ENCODE data around the gene GNG12.

The GNG12 gene

DNA sequence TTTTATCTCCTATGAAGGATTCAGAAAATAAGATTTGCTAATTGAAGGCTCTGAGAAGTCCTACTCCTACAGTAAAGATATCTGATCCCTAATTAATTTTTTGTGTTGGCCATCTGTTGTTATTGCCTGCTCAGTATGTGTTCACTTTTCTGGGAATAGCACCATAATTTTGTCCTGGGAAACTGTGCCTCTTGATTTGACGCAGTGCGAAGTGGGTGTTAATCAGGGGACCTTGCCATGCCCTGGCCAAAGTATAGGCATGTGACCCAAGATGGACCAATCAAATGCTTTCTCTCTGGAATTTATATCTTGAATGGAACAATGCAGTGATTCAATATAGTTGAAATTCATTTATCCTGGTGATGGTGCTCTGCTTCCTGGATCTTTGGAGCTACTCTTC, 30.4 kb upstream of the GNG12 start:
- no peak for DNase-seq (ENCODE audit: low spot score)
- in situ Hi-C loops (cut with MboI; ENCODE audit: low pct_unique_long_range_greater_than_20kb, low sequenced_read_pairs, unreplicated experiment) = no loop called here
- TF ChIP-seq, protein P1, sequence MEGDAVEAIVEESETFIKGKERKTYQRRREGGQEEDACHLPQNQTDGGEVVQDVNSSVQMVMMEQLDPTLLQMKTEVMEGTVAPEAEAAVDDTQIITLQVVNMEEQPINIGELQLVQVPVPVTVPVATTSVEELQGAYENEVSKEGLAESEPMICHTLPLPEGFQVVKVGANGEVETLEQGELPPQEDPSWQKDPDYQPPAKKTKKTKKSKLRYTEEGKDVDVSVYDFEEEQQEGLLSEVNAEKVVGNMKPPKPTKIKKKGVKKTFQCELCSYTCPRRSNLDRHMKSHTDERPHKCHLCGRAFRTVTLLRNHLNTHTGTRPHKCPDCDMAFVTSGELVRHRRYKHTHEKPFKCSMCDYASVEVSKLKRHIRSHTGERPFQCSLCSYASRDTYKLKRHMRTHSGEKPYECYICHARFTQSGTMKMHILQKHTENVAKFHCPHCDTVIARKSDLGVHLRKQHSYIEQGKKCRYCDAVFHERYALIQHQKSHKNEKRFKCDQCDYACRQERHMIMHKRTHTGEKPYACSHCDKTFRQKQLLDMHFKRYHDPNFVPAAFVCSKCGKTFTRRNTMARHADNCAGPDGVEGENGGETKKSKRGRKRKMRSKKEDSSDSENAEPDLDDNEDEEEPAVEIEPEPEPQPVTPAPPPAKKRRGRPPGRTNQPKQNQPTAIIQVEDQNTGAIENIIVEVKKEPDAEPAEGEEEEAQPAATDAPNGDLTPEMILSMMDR (IDR thresholded peaks at IDR 0.05; ENCODE audit: extremely low read depth, insufficient read depth, missing control alignments) = no peak

GRCh38 chr1:67862685-67863084, 29.4 kb upstream of the GNG12 start:
- DNase-seq (ENCODE audit: low spot score) = no peak
- TF ChIP-seq, protein P1 (IDR thresholded peaks at IDR 0.05; ENCODE audit: extremely low read depth, insufficient read depth, missing control alignments) = no peak
- in situ Hi-C loops (cut with MboI; ENCODE audit: low pct_unique_long_range_greater_than_20kb, low sequenced_read_pairs, unreplicated experiment) = no loop called here

- DNase-seq (ENCODE audit: low spot score) = no peak
- in situ Hi-C loops (cut with MboI; ENCODE audit: low pct_unique_long_range_greater_than_20kb, low sequenced_read_pairs, unreplicated experiment) = no loop called here
- TF ChIP-seq, protein P1 (IDR thresholded peaks at IDR 0.05; ENCODE audit: extremely low read depth, insufficient read depth, missing control alignments) = no peak
Observed at GRCh38 chr1:67861856-67862516, 28.7 kb upstream of the GNG12 start.

DNA sequence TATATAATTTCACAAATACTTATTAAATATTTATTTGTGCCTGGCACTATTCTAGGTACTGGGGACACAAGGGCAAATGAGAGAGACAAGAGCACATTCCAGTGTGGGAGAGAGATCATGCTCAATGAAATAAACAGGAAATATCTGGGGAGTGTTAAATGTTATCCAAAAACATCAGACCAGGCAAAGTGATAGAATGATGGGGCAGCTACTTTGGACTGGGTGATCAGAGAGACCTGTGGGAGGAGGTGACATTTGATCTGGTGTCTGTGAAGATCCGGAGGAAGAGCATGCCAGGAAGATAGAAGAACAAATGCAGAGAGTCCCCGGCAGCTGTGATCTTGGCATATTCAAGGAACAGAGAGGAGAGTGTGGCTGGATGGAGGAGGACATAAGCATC, 27.5 kb upstream of the GNG12 start:
- in situ Hi-C loops (cut with MboI; ENCODE audit: low pct_unique_long_range_greater_than_20kb, low sequenced_read_pairs, unreplicated experiment) = no loop called here
- TF ChIP-seq, protein P1 (IDR thresholded peaks at IDR 0.05; ENCODE audit: extremely low read depth, insufficient read depth, missing control alignments) = no peak
- no peak for DNase-seq (ENCODE audit: low spot score)

- DNase-seq (ENCODE audit: low spot score) = no peak
- TF ChIP-seq, protein P1 (IDR thresholded peaks at IDR 0.05; ENCODE audit: extremely low read depth, insufficient read depth, missing control alignments) = no peak
- in situ Hi-C loops (cut with MboI; ENCODE audit: low pct_unique_long_range_greater_than_20kb, low sequenced_read_pairs, unreplicated experiment) = no loop called here
Observed at GRCh38 chr1:67856921-67857320, 23.7 kb upstream of the GNG12 start.

- in situ Hi-C loops (cut with MboI; ENCODE audit: low pct_unique_long_range_greater_than_20kb, low sequenced_read_pairs, unreplicated experiment) = no loop called here
- no peak for DNase-seq (ENCODE audit: low spot score)
- TF ChIP-seq, protein P1 (IDR thresholded peaks at IDR 0.05; ENCODE audit: extremely low read depth, insufficient read depth, missing control alignments) = no peak
Observed at GRCh38 chr1:67855961-67856360, 22.7 kb upstream of the GNG12 start.

All from GM13977 (cell line).